ENCODE results near the gene TMEFF2. TPM values are rescaled to one million over a fixed set of nuclear protein-coding genes. Genes with fewer than 3 reads are reported as not detected.

TMEFF2 gene
- total and polyA plus RNA-seq, 2 donors from 2014 or later = not detected

DNA sequence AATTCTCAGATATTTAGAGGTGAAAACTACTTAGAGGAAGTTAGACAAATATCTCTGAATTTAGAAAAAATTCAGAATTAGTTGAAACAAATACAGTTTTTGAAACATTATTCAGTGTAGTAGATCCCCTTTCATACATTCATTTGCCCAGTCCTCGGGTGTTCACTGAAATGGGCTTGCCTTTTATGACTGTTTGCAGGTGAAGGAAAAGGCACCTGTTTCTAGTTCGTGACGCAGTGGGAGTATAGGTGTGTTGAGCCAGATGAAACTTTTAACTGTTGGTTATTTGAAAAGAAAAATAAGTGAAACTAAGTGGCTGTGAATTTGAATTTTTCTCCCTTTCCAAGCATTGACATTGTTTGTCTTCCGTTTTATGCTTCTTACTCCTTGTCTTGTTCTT, 28.9 kb downstream of the TMEFF2 start:
- Histone ChIP-seq H3K36me3 (ENCODE audit: control insufficient read depth in 2 of 3, insufficient read depth in 3 of 3, low read length in 3 of 3) (no peaks in the 10 kb centered on the region), H3K4me1 (ENCODE audit: control insufficient read depth in 2 of 3, insufficient read depth in 2 of 3, low read depth in 1 of 3, low read length in 3 of 3) (no peaks in the 10 kb centered on the region), H3K9me3 (ENCODE audit: control insufficient read depth in 2 of 3, insufficient read depth in 1 of 3, low read length in 3 of 3) (no peaks in the 10 kb centered on the region), H3K4me3 (ENCODE audit: low read length in 3 of 3) (no peak overlapping the region), H3K9ac (ENCODE audit: low read length in 3 of 3) (no peak overlapping the region), H3K27me3 (ENCODE audit: control insufficient read depth, insufficient read depth, low read length) (no peaks in the 10 kb centered on the region), H3K27ac (ENCODE audit: low read depth in 2 of 2, low read length in 2 of 2) (no peak overlapping the region)
- DNase-seq (no peak), FAIRE-seq (no peak)
- TF ChIP-seq, protein P1, sequence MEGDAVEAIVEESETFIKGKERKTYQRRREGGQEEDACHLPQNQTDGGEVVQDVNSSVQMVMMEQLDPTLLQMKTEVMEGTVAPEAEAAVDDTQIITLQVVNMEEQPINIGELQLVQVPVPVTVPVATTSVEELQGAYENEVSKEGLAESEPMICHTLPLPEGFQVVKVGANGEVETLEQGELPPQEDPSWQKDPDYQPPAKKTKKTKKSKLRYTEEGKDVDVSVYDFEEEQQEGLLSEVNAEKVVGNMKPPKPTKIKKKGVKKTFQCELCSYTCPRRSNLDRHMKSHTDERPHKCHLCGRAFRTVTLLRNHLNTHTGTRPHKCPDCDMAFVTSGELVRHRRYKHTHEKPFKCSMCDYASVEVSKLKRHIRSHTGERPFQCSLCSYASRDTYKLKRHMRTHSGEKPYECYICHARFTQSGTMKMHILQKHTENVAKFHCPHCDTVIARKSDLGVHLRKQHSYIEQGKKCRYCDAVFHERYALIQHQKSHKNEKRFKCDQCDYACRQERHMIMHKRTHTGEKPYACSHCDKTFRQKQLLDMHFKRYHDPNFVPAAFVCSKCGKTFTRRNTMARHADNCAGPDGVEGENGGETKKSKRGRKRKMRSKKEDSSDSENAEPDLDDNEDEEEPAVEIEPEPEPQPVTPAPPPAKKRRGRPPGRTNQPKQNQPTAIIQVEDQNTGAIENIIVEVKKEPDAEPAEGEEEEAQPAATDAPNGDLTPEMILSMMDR (IDR thresholded peaks at IDR 0.05; ENCODE audit: borderline replicate concordance, extremely low read depth, insufficient read depth) = no peak
- intact Hi-C loops (cut with DNase I) = no loop called here

DNA sequence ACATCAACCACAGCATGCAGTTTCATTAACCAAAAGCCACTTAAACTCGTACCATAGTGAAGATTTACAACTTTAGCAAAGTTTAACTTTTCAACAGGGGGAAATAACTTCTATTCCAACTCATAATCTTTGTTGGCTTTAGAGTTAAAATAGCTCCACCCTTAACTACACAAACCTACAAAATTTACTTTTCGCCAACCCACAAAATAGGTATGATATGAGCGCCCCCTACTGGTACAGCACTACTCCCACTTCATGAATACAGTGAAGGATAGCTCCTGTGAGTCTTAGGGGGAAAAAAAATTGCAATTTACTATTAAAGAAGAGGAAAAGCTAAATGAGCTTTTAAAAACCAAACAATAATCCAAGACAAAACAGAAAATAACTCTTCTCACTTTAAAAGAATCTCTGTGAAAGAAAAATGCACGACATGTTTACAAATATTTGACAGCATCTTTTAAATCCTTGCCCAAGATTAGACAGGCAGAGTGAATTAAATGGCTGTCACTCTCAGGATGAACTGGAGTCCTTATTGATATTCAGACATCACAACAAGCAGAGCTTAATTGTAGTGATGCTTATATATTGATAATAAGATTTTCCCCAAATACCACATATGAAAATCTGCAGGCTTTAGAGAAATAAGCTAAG, 32.2 kb downstream of the TMEFF2 start:
- FAIRE-seq = peak; percentile 83
- no peaks in the 10 kb centered on the region for H3K9me3 ChIP-seq (ENCODE audit: control insufficient read depth in 2 of 3, insufficient read depth in 1 of 3, low read length in 3 of 3)
- H3K27ac ChIP-seq (ENCODE audit: low read depth in 2 of 2, low read length in 2 of 2) = no peak overlapping the region
- TF ChIP-seq, protein P1 (IDR thresholded peaks at IDR 0.05; ENCODE audit: borderline replicate concordance, extremely low read depth, insufficient read depth) = peak; percentile 84
- peak overlapping the region in 2 of 3 donors; percentile 31 to 38 for H3K4me3 ChIP-seq (ENCODE audit: low read length in 3 of 3)
- intact Hi-C loops (cut with DNase I) = loop anchor here (5.0 kb wide), 1 partner anchor 350 kb away; no protein-coding TSS in a partner anchor
- H3K4me1 ChIP-seq (ENCODE audit: control insufficient read depth in 2 of 3, insufficient read depth in 2 of 3, low read depth in 1 of 3, low read length in 3 of 3) = no peaks in the 10 kb centered on the region
- H3K27me3 ChIP-seq (ENCODE audit: control insufficient read depth, insufficient read depth, low read length) = no peaks in the 10 kb centered on the region
- H3K9ac ChIP-seq (ENCODE audit: low read length in 3 of 3) = peak overlapping the region in 1 of 3 donors; percentile 17
- DNase-seq = peak in 4 of 5 donors; percentile 52 to 84 (median 76)
- H3K36me3 ChIP-seq (ENCODE audit: control insufficient read depth in 2 of 3, insufficient read depth in 3 of 3, low read length in 3 of 3) = no peaks in the 10 kb centered on the region

DNA sequence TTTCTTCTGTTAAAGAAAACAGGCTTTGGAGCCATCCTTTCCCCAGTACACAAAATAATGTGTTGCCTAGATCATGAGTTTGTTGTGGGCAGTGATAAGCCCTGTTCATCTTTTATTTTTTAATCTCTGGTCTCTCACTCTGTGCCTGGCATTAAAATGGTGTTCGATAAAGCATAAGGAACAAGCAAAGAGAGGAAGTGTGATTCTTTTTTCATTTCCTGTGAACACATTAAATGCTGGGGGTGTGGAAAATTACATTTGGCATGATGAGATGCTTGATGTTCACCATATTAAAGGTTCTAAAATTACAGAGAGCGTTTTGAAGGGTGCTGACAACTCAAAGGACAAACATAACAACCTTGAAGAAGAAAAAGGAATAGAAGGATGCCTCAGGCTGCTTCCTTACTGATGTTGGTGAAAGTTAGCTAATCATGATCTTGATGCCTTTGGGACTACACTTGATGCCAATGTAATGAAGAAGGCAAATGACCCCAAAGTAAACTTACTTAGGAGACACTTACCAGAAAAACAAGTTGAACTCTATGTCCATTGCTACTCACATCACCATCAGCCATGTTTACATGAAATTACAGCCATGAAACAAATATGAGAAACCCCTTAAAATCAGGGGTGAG, 33.0 kb downstream of the TMEFF2 start:
- no peak overlapping the region for H3K9ac ChIP-seq (ENCODE audit: low read length in 3 of 3)
- TF ChIP-seq, protein P1 (IDR thresholded peaks at IDR 0.05; ENCODE audit: borderline replicate concordance, extremely low read depth, insufficient read depth) = no peak
- no peaks in the 10 kb centered on the region for H3K27me3 ChIP-seq (ENCODE audit: control insufficient read depth, insufficient read depth, low read length)
- no peaks in the 10 kb centered on the region for H3K9me3 ChIP-seq (ENCODE audit: control insufficient read depth in 2 of 3, insufficient read depth in 1 of 3, low read length in 3 of 3)
- no peaks in the 10 kb centered on the region for H3K36me3 ChIP-seq (ENCODE audit: control insufficient read depth in 2 of 3, insufficient read depth in 3 of 3, low read length in 3 of 3)
- H3K4me3 ChIP-seq (ENCODE audit: low read length in 3 of 3) = no peak overlapping the region
- no peak for DNase-seq
- H3K4me1 ChIP-seq (ENCODE audit: control insufficient read depth in 2 of 3, insufficient read depth in 2 of 3, low read depth in 1 of 3, low read length in 3 of 3) = no peaks in the 10 kb centered on the region
- FAIRE-seq = no peak
- intact Hi-C loops (cut with DNase I) = loop anchor here (5.0 kb wide), 1 partner anchor 349 kb away; no protein-coding TSS in a partner anchor
- H3K27ac ChIP-seq (ENCODE audit: low read depth in 2 of 2, low read length in 2 of 2) = no peak overlapping the region
